SK-N-SH treated with all-trans-retinoic acid at 6 μM for 48 hours (cell line): ENCODE measurements around the gene STARD13.

ENCODE experiments used
- ATAC-seq: fragments of 200-7000 bp; cut with Tn5 transposase; 3 replicates; pipeline ENCODE4 v1.9.1; 2020; ENCODE audit warnings: mild to moderate bottlenecking, moderate library complexity
- ARNTL ChIP-seq: fragments of 450-650 bp; formaldehyde crosslinking; IDR thresholded peaks from 2 replicates; pipeline ENCODE4 v1.5.0; 2020; ENCODE audit warnings: low read depth, mild to moderate bottlenecking, moderate library complexity, borderline replicate concordance
- BACH2 ChIP-seq: fragments of 250-450 bp; sonication (Bioruptor Pico); IDR thresholded peaks from 2 replicates; pipeline ENCODE4 v1.9.0; 2021; ENCODE audit warnings: mild to moderate bottlenecking, borderline replicate concordance
- ESRRG ChIP-seq: fragments of 250-450 bp; sonication (Bioruptor Pico); IDR thresholded peaks from 2 replicates; pipeline ENCODE4 v1.6.1; 2021; ENCODE audit warnings: mild to moderate bottlenecking
- GLIS3 ChIP-seq: fragments of 250-450 bp; sonication (Bioruptor Pico); IDR thresholded peaks from 2 replicates; pipeline ENCODE4 v1.5.0; 2020; ENCODE audit warnings: mild to moderate bottlenecking, moderate library complexity
- OSR1 ChIP-seq: fragments of 250-450 bp; sonication (Bioruptor Pico); IDR thresholded peaks from 2 replicates; pipeline ENCODE4 v1.8.0; 2022; ENCODE audit warnings: moderate library complexity, mild to moderate bottlenecking, inconsistent platforms
- PATZ1 ChIP-seq: fragments of 250-450 bp; sonication (Bioruptor Pico); IDR thresholded peaks from 2 replicates; pipeline ENCODE4 v1.8.0; 2020; ENCODE audit warnings: mild to moderate bottlenecking, moderate library complexity, borderline replicate concordance
- POU6F1 ChIP-seq: fragments of 250-450 bp; sonication (Bioruptor Pico); IDR thresholded peaks from 2 replicates; pipeline ENCODE4 v1.8.0; 2021; ENCODE audit warnings: low read depth, mild to moderate bottlenecking, moderate library complexity, borderline replicate concordance
- RARB ChIP-seq: fragments of 250-450 bp; sonication (Bioruptor Pico); IDR thresholded peaks from 2 replicates; pipeline ENCODE4 v1.8.0; 2021; ENCODE audit warnings: mild to moderate bottlenecking, moderate library complexity
- SNAI2 ChIP-seq: fragments of 250-450 bp; sonication (Bioruptor Pico); IDR thresholded peaks from 2 replicates; pipeline ENCODE4 v1.5.0; 2020; ENCODE audit warnings: mild to moderate bottlenecking, moderate library complexity
- TCF4 ChIP-seq: fragments of 250-450 bp; sonication (Bioruptor Pico); IDR thresholded peaks from 2 replicates; pipeline ENCODE4 v1.8.0; 2021; ENCODE audit warnings: mild to moderate bottlenecking, moderate library complexity, borderline replicate concordance
- TOX ChIP-seq: fragments of 250-450 bp; sonication (Bioruptor Pico); IDR thresholded peaks from 2 replicates; pipeline ENCODE4 v1.8.0; 2021; ENCODE audit warnings: mild to moderate bottlenecking, moderate library complexity, borderline replicate concordance
- ZC3H10 ChIP-seq: fragments of 250-450 bp; sonication (Bioruptor Pico); IDR thresholded peaks from 2 replicates; pipeline ENCODE4 v1.5.1; 2021; ENCODE audit warnings: mild to moderate bottlenecking, moderate library complexity
- ZFP30 ChIP-seq: fragments of 450-650 bp; formaldehyde crosslinking; IDR thresholded peaks from 2 replicates; pipeline ENCODE4 v1.5.0; 2022; ENCODE audit warnings: mild to moderate bottlenecking, moderate library complexity
- ZNF565 ChIP-seq: fragments of 450-650 bp; formaldehyde crosslinking; conservative IDR thresholded peaks from 2 replicates; pipeline ENCODE4 v1.5.0; 2020; ENCODE audit warnings: low read depth, mild to moderate bottlenecking, moderate library complexity
- ZNF70 ChIP-seq: fragments of 450-650 bp; formaldehyde crosslinking; IDR thresholded peaks from 2 replicates; pipeline ENCODE4 v1.5.0; 2020; ENCODE audit warnings: mild to moderate bottlenecking, moderate library complexity
- ZNF8 ChIP-seq: fragments of 450-650 bp; formaldehyde crosslinking; IDR thresholded peaks from 2 replicates; pipeline ENCODE4 v1.5.0; 2020; ENCODE audit warnings: mild to moderate bottlenecking, moderate library complexity
- TF ChIP-seq, protein P1 (sequence below): fragments of 250-450 bp; sonication (Bioruptor Pico); IDR thresholded peaks from 2 replicates; pipeline ENCODE4 v1.5.1; 2020; ENCODE audit warnings: low read depth, mild to moderate bottlenecking, moderate library complexity

Gene STARD13

DNA sequence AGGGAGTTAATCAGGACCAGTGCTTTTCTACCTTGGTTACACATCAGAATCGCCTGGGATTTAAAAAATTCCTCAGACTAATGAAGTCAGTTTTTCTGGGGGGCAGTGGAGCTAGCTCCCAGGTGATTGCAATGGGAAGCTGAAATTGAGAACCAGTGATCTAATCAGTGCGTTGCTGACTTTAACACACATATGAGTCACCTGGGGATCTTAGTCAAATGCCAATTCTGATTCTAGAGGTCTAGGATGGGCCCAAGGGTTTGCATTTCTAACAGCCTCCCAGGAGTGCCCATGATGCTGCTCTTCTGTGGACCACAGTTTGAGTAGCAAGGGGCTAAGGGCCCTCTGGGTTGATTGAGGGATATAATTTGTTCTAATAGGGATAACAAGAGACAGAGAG lies 214.8 kb downstream of the STARD13 start (continued):
- TF ChIP-seq ZNF565 (CRISPR knock-in tag) (no peak), ZC3H10 (no peak)

- TF ChIP-seq RARB (CRISPR knock-in tag) (no peak), SNAI2 (CRISPR knock-in tag) (no peak), TCF4 (CRISPR knock-in tag) (no peak), PATZ1 (CRISPR knock-in tag) (no peak), OSR1 (no peak), POU6F1 (CRISPR knock-in tag) (no peak), ZC3H10 (no peak)
- no peak for ATAC-seq
Measured at GRCh38 chr13:33069365-33069764, 216.2 kb downstream of the STARD13 start.

DNA sequence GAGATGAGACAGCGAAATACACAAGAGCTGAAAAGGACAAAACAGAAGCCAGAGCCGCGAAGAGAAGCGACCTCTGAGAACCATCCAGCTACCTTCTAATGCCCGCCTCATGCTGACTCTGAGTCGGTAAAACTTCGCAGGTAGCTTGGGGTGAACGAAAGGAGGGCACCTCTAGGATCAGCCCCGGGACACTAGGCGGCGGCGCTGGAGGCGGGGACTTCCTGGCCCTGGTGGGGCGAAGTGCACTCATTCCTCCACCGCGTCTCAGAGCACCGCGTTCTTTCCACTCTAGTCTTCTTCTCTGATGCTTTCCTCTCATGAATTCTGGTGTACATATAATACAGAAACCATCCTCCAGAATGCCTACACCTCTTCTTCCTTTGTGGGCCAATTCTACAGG lies 219.2 kb downstream of the STARD13 start:
- TF ChIP-seq BACH2 (CRISPR knock-in tag) (no peak), OSR1 (no peak), ZNF565 (CRISPR knock-in tag) (no peak), PATZ1 (CRISPR knock-in tag) (no peak), ZNF8 (CRISPR knock-in tag) (no peak), TCF4 (CRISPR knock-in tag) (no peak), ESRRG (no peak), ZC3H10 (no peak)
- TF ChIP-seq, all 23 proteins: peak for 0
- ATAC-seq = no peak

GRCh38 chr13:33060815-33061214 lies 224.7 kb downstream of the STARD13 start:
- ATAC-seq = no peak
- TF ChIP-seq PATZ1 (CRISPR knock-in tag) = no peak
- no peak for TF ChIP-seq SNAI2 (CRISPR knock-in tag)
- TF ChIP-seq ARNTL (CRISPR knock-in tag) = no peak
- TF ChIP-seq ZNF8 (CRISPR knock-in tag) = no peak
- no peak for TF ChIP-seq TOX (CRISPR knock-in tag)
- no peak for TF ChIP-seq OSR1
- TF ChIP-seq RARB (CRISPR knock-in tag) = no peak
- TF ChIP-seq ZNF70 (CRISPR knock-in tag) = no peak
- no peak for TF ChIP-seq GLIS3 (CRISPR knock-in tag)
- TF ChIP-seq TCF4 (CRISPR knock-in tag) = no peak
- no peak for TF ChIP-seq ZC3H10
- TF ChIP-seq ESRRG = no peak
- TF ChIP-seq, protein P1, sequence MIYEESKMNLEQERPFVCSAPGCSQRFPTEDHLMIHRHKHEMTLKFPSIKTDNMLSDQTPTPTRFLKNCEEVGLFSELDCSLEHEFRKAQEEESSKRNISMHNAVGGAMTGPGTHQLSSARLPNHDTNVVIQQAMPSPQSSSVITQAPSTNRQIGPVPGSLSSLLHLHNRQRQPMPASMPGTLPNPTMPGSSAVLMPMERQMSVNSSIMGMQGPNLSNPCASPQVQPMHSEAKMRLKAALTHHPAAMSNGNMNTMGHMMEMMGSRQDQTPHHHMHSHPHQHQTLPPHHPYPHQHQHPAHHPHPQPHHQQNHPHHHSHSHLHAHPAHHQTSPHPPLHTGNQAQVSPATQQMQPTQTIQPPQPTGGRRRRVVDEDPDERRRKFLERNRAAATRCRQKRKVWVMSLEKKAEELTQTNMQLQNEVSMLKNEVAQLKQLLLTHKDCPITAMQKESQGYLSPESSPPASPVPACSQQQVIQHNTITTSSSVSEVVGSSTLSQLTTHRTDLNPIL (CRISPR knock-in tag) = no peak

- no peak for ATAC-seq
- no peak for TF ChIP-seq ZFP30 (CRISPR knock-in tag)
- TF ChIP-seq TCF4 (CRISPR knock-in tag) = no peak
- no peak for TF ChIP-seq ZNF8 (CRISPR knock-in tag)
- no peak for TF ChIP-seq TOX (CRISPR knock-in tag)
- TF ChIP-seq ZNF565 (CRISPR knock-in tag) = no peak
Measured at GRCh38 chr13:33058776-33059327, 226.7 kb downstream of the STARD13 start.
